ENCODE results near the gene SLX4IP. TPM values are rescaled to one million over a fixed set of nuclear protein-coding genes. Genes with fewer than 3 reads are reported as not detected.
A peak's percentile ranks its signal among the peaks of the same experiment; 100 is the strongest.

The SLX4IP gene
- total and polyA plus RNA-seq, 2 of the 13 experiments (the other 11 are each of a cell fraction or from before 2014, with no cell fraction given) = 3.6 to 7.3 TPM

DNA sequence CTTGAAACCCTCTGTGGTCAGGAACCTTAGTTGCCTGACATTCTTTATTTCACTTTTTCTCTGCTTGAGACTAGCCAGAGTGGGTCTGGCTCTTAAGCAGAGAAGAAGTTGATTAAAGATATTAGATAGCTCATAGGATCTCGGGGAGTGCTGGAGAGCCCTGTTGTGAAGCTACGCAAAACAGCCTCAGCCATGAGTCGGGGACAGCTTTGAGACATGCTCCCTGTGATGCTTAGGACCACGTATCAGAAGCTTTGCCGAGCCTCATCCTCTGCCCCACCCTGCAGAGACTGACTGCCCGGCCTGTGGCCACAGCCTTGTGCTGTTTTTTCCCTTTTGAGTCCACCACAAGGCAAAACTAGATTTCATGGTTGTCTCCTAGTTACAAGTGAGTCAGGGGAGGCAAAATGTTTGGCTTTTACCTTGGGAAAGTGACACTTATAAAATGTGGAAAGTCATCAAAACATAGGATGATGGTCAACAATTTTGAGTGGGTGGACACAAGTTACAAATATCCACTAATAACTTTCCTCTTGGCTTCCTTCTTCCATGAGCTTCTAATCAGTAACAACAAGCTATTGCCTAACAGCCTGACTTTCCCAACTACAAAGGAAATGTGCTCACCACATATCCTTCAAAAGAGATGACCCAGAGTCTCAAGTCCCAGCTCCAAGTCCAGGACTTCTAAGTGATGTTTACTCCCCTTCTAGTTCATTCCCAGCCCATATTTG is 130.3 kb downstream of the SLX4IP start (continued):
- TF ChIP-seq RERE (CRISPR knock-in tag; IDR thresholded peaks at IDR 0.05; ENCODE audit: low read depth) (peak; percentile 78), SMYD3 (CRISPR knock-in tag; IDR thresholded peaks at IDR 0.05) (no peak), FOXC1 (CRISPR knock-in tag; IDR thresholded peaks at IDR 0.05; ENCODE audit: borderline replicate concordance) (no peak), IKZF4 (CRISPR knock-in tag; IDR thresholded peaks at IDR 0.05; ENCODE audit: borderline replicate concordance, low read depth, not compliant biosample characterization) (no peak), ZNF260 (CRISPR knock-in tag; IDR thresholded peaks at IDR 0.05; ENCODE audit: borderline replicate concordance, low read depth) (no peak), ZSCAN25 (CRISPR knock-in tag; IDR thresholded peaks at IDR 0.05) (no peak; the same call in 1 of the 2 replicates), ZNF704 (CRISPR knock-in tag; IDR thresholded peaks at IDR 0.05; ENCODE audit: borderline replicate concordance) (no peak), NFE2 (CRISPR knock-in tag; IDR thresholded peaks at IDR 0.05) (peak; percentile 25; the same call in 1 of the 2 replicates), ZBTB44 (CRISPR knock-in tag; IDR thresholded peaks at IDR 0.05) (no peak), HNF4A (CRISPR knock-in tag; IDR thresholded peaks at IDR 0.05) (peak; percentile 99), ATF7 (IDR thresholded peaks at IDR 0.05) (peak; percentile 75), ATF7 (CRISPR knock-in tag; IDR thresholded peaks at IDR 0.05) (peak; percentile 82; the same call in 1 of the 2 replicates), ZBTB7B (CRISPR knock-in tag; IDR thresholded peaks at IDR 0.05) (peak; percentile 62; the same call in 1 of the 2 replicates), ZKSCAN5 (CRISPR knock-in tag; IDR thresholded peaks at IDR 0.05) (no peak), CHD4 (IDR thresholded peaks at IDR 0.05; ENCODE audit: borderline replicate concordance, low read length) (peak; percentile 81; the same call in 1 of the 2 replicates)
- TF ChIP-seq, protein P1, sequence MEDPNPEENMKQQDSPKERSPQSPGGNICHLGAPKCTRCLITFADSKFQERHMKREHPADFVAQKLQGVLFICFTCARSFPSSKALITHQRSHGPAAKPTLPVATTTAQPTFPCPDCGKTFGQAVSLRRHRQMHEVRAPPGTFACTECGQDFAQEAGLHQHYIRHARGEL (CRISPR knock-in tag; IDR thresholded peaks at IDR 0.05) = no peak
- TF ChIP-seq, protein P2, sequence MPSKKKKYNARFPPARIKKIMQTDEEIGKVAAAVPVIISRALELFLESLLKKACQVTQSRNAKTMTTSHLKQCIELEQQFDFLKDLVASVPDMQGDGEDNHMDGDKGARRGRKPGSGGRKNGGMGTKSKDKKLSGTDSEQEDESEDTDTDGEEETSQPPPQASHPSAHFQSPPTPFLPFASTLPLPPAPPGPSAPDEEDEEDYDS (CRISPR knock-in tag; IDR thresholded peaks at IDR 0.05) = peak; percentile 33; the same call in 1 of the 2 replicates
- TF ChIP-seq, protein P3, sequence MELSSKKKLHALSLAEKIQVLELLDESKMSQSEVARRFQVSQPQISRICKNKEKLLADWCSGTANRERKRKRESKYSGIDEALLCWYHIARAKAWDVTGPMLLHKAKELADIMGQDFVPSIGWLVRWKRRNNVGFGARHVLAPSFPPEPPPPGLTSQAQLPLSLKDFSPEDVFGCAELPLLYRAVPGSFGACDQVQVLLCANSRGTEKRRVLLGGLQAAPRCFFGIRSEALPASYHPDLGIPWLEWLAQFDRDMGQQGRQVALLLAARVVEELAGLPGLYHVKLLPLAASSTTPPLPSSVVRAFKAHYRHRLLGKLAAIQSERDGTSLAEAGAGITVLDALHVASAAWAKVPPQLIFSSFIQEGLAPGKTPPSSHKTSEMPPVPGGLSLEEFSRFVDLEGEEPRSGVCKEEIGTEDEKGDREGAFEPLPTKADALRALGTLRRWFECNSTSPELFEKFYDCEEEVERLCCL (CRISPR knock-in tag; IDR thresholded peaks at IDR 0.05; ENCODE audit: borderline replicate concordance) = no peak
